HG03457 (cell line): ENCODE data around the gene OR11H6.
"Not testable (repeated sequence)": the region's sequence is repeated elsewhere in the genome, so short reads cannot be mapped to it uniquely, and the experiment has no call there.

Experiments used
- ATAC-seq: cut with Tn5 transposase; IDR thresholded peaks from one replicate; pipeline ENCODE4 v1.9.1; 2021; ENCODE audit warnings: moderate number of reproducible peaks; ENCODE audit not compliant: unreplicated experiment

The OR11H6 gene

GRCh38 chr14:20262642-20263128, 39.2 kb downstream of the OR11H6 start:
- no peak for ATAC-seq

- ATAC-seq: not testable (repeated sequence)
Observed at GRCh38 chr14:20264361-20264760, 40.9 kb downstream of the OR11H6 start.

- ATAC-seq: no peak
Observed at GRCh38 chr14:20274062-20274461, 50.6 kb downstream of the OR11H6 start.
